WTC11 (cell line): Measurements from ENCODE around the gene ST6GALNAC6. TPM values are rescaled to one million over a fixed set of nuclear protein-coding genes. Genes with fewer than 3 reads are reported as not detected.

ENCODE experiments used
- ATAC-seq: fragments of 200-7000 bp; cut with Tn5 transposase; 2 replicates; pipeline ENCODE4 v1.10.0; 2021; ENCODE audit warnings: mild to moderate bottlenecking, moderate library complexity
- CTCF ChIA-PET: fragments of 300-600 bp; sonication (Branson Sonifier 250); formaldehyde crosslinking; loops from one replicate; lab custom pipeline; 2021; ENCODE audit warnings: antibody characterized with exemption; lab: Charles Lee
- POLR2A ChIA-PET: fragments of 350-600 bp; sonication (Branson Sonifier 250); formaldehyde crosslinking; loops from one replicate; lab custom pipeline; 2021; ENCODE audit warnings: antibody characterized with exemption; lab: Charles Lee
- DNase-seq: peaks from one replicate; pipeline ENCODE4 v3.0.0; 2021; ENCODE audit warnings: low spot score
- H3K27ac Mint-ChIP-seq: 2 replicates; pipeline ENCODE4 v1.8.0; 2021; ENCODE audit warnings: mixed read lengths
- H3K27me3 Mint-ChIP-seq: 2 replicates; pipeline ENCODE4 v1.8.0; 2021; ENCODE audit warnings: low read depth, mild to moderate bottlenecking, moderate library complexity, mixed read lengths
- H3K36me3 Mint-ChIP-seq: 2 replicates; pipeline ENCODE4 v1.8.0; 2021; ENCODE audit warnings: mixed read lengths
- H3K4me1 Mint-ChIP-seq: 2 replicates; pipeline ENCODE4 v1.8.0; 2022; ENCODE audit warnings: mixed read lengths
- H3K4me3 Mint-ChIP-seq: 2 replicates; pipeline ENCODE4 v1.8.0; 2021; ENCODE audit warnings: mild to moderate bottlenecking, moderate library complexity, mixed read lengths
- H3K9me3 Mint-ChIP-seq: 2 replicates; pipeline ENCODE4 v1.8.0; 2021; ENCODE audit warnings: mixed read lengths
- CTCF ChIP-seq: fragments of 200-600 bp; IDR thresholded peaks from 2 replicates; pipeline ENCODE4 v1.8.0; 2022; ENCODE audit warnings: antibody characterized with exemption
- E2F4 ChIP-seq: sonication (generic); formaldehyde crosslinking; IDR thresholded peaks from 2 replicates; pipeline ENCODE4 v1.8.1; 2022; ENCODE audit warnings: low read depth, mild to moderate bottlenecking, moderate library complexity, missing genetic modification reagents, borderline replicate concordance
- ETV6 ChIP-seq: sonication (generic); formaldehyde crosslinking; IDR thresholded peaks from 2 replicates; pipeline ENCODE4 v1.8.1; 2022; ENCODE audit warnings: mild to moderate bottlenecking, missing genetic modification reagents
- FOXP1 ChIP-seq: sonication (generic); formaldehyde crosslinking; IDR thresholded peaks from 2 replicates; pipeline ENCODE4 v1.8.0; 2022; ENCODE audit warnings: missing genetic modification reagents, mild to moderate bottlenecking, moderate library complexity, borderline replicate concordance
- FOXP4 ChIP-seq: sonication (generic); formaldehyde crosslinking; IDR thresholded peaks from 2 replicates; pipeline ENCODE4 v1.8.0; 2022; ENCODE audit warnings: mild to moderate bottlenecking, missing genetic modification reagents
- HMGA2 ChIP-seq: fragments of 250-450 bp; sonication (Bioruptor Pico); IDR thresholded peaks from 2 replicates; pipeline ENCODE4 v1.4.0; 2021; ENCODE audit warnings: mild to moderate bottlenecking, moderate library complexity
- HMGXB4 ChIP-seq: sonication (generic); formaldehyde crosslinking; IDR thresholded peaks from 2 replicates; pipeline ENCODE4 v1.8.1; 2023; ENCODE audit warnings: mild to moderate bottlenecking, moderate library complexity, missing genetic modification reagents
- IRF1 ChIP-seq: sonication (generic); formaldehyde crosslinking; IDR thresholded peaks from 2 replicates; pipeline ENCODE4 v1.8.0; 2023; ENCODE audit warnings: missing genetic modification reagents
- JAZF1 ChIP-seq: fragments of 250-450 bp; sonication (Bioruptor Pico); IDR thresholded peaks from 2 replicates; pipeline ENCODE4 v1.9.0; 2021; ENCODE audit warnings: moderate library complexity, mild to moderate bottlenecking, inconsistent platforms
- JUN ChIP-seq: sonication (generic); formaldehyde crosslinking; IDR thresholded peaks from 2 replicates; pipeline ENCODE4 v1.8.0; 2023; ENCODE audit warnings: mild to moderate bottlenecking, missing genetic modification reagents
- MAX ChIP-seq: sonication (generic); formaldehyde crosslinking; IDR thresholded peaks from 2 replicates; pipeline ENCODE4 v1.8.0; 2022; ENCODE audit warnings: mild to moderate bottlenecking, missing genetic modification reagents
- MXD4 ChIP-seq: fragments of 250-450 bp; sonication (Bioruptor Pico); IDR thresholded peaks from 2 replicates; pipeline ENCODE4 v1.8.0; 2021; ENCODE audit warnings: mild to moderate bottlenecking, moderate library complexity, borderline replicate concordance
- NFATC4 ChIP-seq: fragments of 250-450 bp; sonication (Bioruptor Pico); IDR thresholded peaks from 2 replicates; pipeline ENCODE4 v1.9.0; 2021; ENCODE audit warnings: mild to moderate bottlenecking
- NR1H2 ChIP-seq: sonication (generic); formaldehyde crosslinking; IDR thresholded peaks from 2 replicates; pipeline ENCODE4 v1.9.0; 2021; ENCODE audit warnings: mild to moderate bottlenecking, moderate library complexity, missing genetic modification reagents
- SMAD4 ChIP-seq: sonication (generic); formaldehyde crosslinking; IDR thresholded peaks from 2 replicates; pipeline ENCODE4 v1.8.0; 2022; ENCODE audit warnings: mild to moderate bottlenecking, missing genetic modification reagents
- USF1 ChIP-seq: sonication (generic); formaldehyde crosslinking; IDR thresholded peaks from 2 replicates; pipeline ENCODE4 v1.8.0; 2022; ENCODE audit warnings: mild to moderate bottlenecking, missing genetic modification reagents
- ZNF121 ChIP-seq: sonication (generic); formaldehyde crosslinking; IDR thresholded peaks from 2 replicates; pipeline ENCODE4 v1.8.0; 2023; ENCODE audit warnings: missing genetic modification reagents
- ZNF219 ChIP-seq: sonication (generic); formaldehyde crosslinking; IDR thresholded peaks from 2 replicates; pipeline ENCODE4 v1.8.0; 2023; ENCODE audit warnings: missing genetic modification reagents, mild to moderate bottlenecking, borderline replicate concordance
- ZNF232 ChIP-seq: sonication (generic); formaldehyde crosslinking; IDR thresholded peaks from 2 replicates; pipeline ENCODE4 v1.8.0; 2022; ENCODE audit warnings: mild to moderate bottlenecking, missing genetic modification reagents
- ZNF263 ChIP-seq: sonication (generic); formaldehyde crosslinking; IDR thresholded peaks from 2 replicates; pipeline ENCODE4 v1.8.1; 2022; ENCODE audit warnings: low read depth, mild to moderate bottlenecking, moderate library complexity, missing genetic modification reagents
- ZNF317 ChIP-seq: sonication (generic); formaldehyde crosslinking; IDR thresholded peaks from 2 replicates; pipeline ENCODE4 v1.8.1; 2023; ENCODE audit warnings: low read depth, mild to moderate bottlenecking, moderate library complexity, missing genetic modification reagents, borderline replicate concordance
- ZNF416 ChIP-seq: fragments of 250-450 bp; sonication (Bioruptor Pico); IDR thresholded peaks from 2 replicates; pipeline ENCODE4 v1.9.0; 2021; ENCODE audit warnings: mild to moderate bottlenecking, inconsistent platforms
- total RNA-seq: library from RNA; stranded (reverse); gene quantifications from 3 replicates; pipeline ENCODE4 v1.2.3, GENCODE V29; 2021

ST6GALNAC6 gene
- total RNA-seq, 1 experiment from 2014 or later = 47.5 TPM

GRCh38 chr9:127943011-127943662, 43.7 kb upstream of the ST6GALNAC6 start:
- ATAC-seq = no peak
- no peak overlapping the region for H3K4me3 Mint-ChIP-seq
- CTCF ChIA-PET = interaction anchor here (0.6 to 5.2 kb wide), 72 partner anchors 9 to 519 kb away, joined by 3 to 179 read pairs (median 6); partner anchors contain the start of genes BBLN, EEIG1, ENG and NAIF1
- no peaks in the 10 kb centered on the region for H3K9me3 Mint-ChIP-seq
- TF ChIP-seq HMGXB4 (CRISPR knock-in tag) (0 out of 2 replicates have a peak, but pooled peaks have one; percentile 40), SMAD4 (CRISPR knock-in tag) (no peak)
- TF ChIP-seq, all 79 proteins: peak for 1
- no peak for DNase-seq
- POLR2A ChIA-PET = interaction anchor here (0.7 to 1.7 kb wide), 5 partner anchors 13 to 155 kb away, joined by 3 to 8 read pairs (median 4); partner anchors contain the start of gene PIP5KL1
- Mint-ChIP-seq H3K36me3 (peaks cover 5% of the 10 kb centered on the region; the same call in 1 of the 2 replicates), H3K4me1 (peaks cover 25% of the 10 kb centered on the region), H3K27ac (peak overlapping the region; percentile 81), H3K27me3 (no peaks in the 10 kb centered on the region)

GRCh38 chr9:127942216-127943010, 43.0 kb upstream of the ST6GALNAC6 start:
- DNase-seq = peak; percentile 78
- no peak for TF ChIP-seq NFATC4 (CRISPR knock-in tag)
- no peak for TF ChIP-seq ZNF232 (CRISPR knock-in tag)
- no peak for TF ChIP-seq E2F4 (CRISPR knock-in tag)
- TF ChIP-seq ZNF317 (CRISPR knock-in tag) = no peak
- peak; percentile 61; the same call in 1 of the 2 replicates for TF ChIP-seq ZNF416 (CRISPR knock-in tag)
- peak; percentile 96 for TF ChIP-seq CTCF
- no peak; the same call in 1 of the 2 replicates for TF ChIP-seq ETV6 (CRISPR knock-in tag)
- TF ChIP-seq ZNF121 (CRISPR knock-in tag) = peak; percentile 96
- TF ChIP-seq ZNF263 (CRISPR knock-in tag) = no peak
- TF ChIP-seq MXD4 = no peak
- Mint-ChIP-seq H3K4me1 (peaks cover 28% of the 10 kb centered on the region), H3K36me3 (peaks cover 5% of the 10 kb centered on the region; the same call in 1 of the 2 replicates), H3K27me3 (no peaks in the 10 kb centered on the region), H3K4me3 (no peak overlapping the region), H3K27ac (peak overlapping the region; percentile 81), H3K9me3 (no peaks in the 10 kb centered on the region)
- ChIA-PET CTCF (interaction anchor here (0.5 to 5.2 kb wide), 49 partner anchors 9 to 549 kb away, joined by 3 to 179 read pairs (median 5); partner anchors contain the start of genes BBLN, EEIG1, NAIF1 and PIP5KL1), POLR2A (interaction anchor here (1.6 to 1.7 kb wide), 3 partner anchors 12 to 156 kb away, joined by 4 to 8 read pairs (median 4); partner anchors contain the start of gene PIP5KL1)
- ATAC-seq = peak; percentile 67

GRCh38 chr9:127941961-127942215, 42.5 kb upstream of the ST6GALNAC6 start:
- peaks cover 31% of the 10 kb centered on the region for H3K4me1 Mint-ChIP-seq
- POLR2A ChIA-PET = no interaction called here
- no peak overlapping the region for H3K4me3 Mint-ChIP-seq
- ATAC-seq (no peak), DNase-seq (no peak)
- no peak overlapping the region for H3K27ac Mint-ChIP-seq
- no peaks in the 10 kb centered on the region for H3K27me3 Mint-ChIP-seq
- CTCF ChIA-PET = interaction anchor here (1.0 to 5.2 kb wide), 25 partner anchors 8 to 209 kb away, joined by 3 to 179 read pairs (median 15); partner anchors contain the start of genes EEIG1, NAIF1, PIP5KL1 and SLC25A25
- H3K9me3 Mint-ChIP-seq = no peaks in the 10 kb centered on the region
- H3K36me3 Mint-ChIP-seq = peaks cover 5% of the 10 kb centered on the region; the same call in 1 of the 2 replicates
- no peak for TF ChIP-seq USF1 (CRISPR knock-in tag)
- no peak for TF ChIP-seq HMGA2
- TF ChIP-seq IRF1 (CRISPR knock-in tag) = no peak
- no peak for TF ChIP-seq ZNF219 (CRISPR knock-in tag)
- no peak for TF ChIP-seq JAZF1 (CRISPR knock-in tag)
- TF ChIP-seq NR1H2 (CRISPR knock-in tag) = no peak
- TF ChIP-seq FOXP4 = no peak
- no peak for TF ChIP-seq ZNF263 (CRISPR knock-in tag)
- no peak for TF ChIP-seq MAX (CRISPR knock-in tag)
- TF ChIP-seq JUN = no peak
- TF ChIP-seq FOXP1 (CRISPR knock-in tag) = no peak
